ENCODE results near the gene OR10AD1.

Gene OR10AD1

GRCh38 chr12:48189331-48190125 is 13.6 kb downstream of the OR10AD1 start:
- DNase-seq: peak; percentile 48

- DNase-seq: no peak
These were observed 15.0 kb downstream of the OR10AD1 start for GRCh38 chr12:48187916-48188695.

- no peak for DNase-seq
These were observed 17.7 kb downstream of the OR10AD1 start for GRCh38 chr12:48185181-48185919.

- no peak for DNase-seq
These were observed 18.6 kb downstream of the OR10AD1 start for GRCh38 chr12:48184549-48184922.

- DNase-seq: no peak
These were observed 19.1 kb downstream of the OR10AD1 start for GRCh38 chr12:48183876-48184548.

GRCh38 chr12:48183091-48183875 is 19.8 kb downstream of the OR10AD1 start, which contains the start of gene CCDC184:
Gene CCDC184 (plus strand): TSS chr12:48183644. CDS start chr12:48184123, 479 bp downstream.
- DNase-seq: peak; percentile 64

GRCh38 chr12:48182631-48183030 is 20.5 kb downstream of the OR10AD1 start:
- DNase-seq: no peak

GRCh38 chr12:48180857-48181495 is 22.1 kb downstream of the OR10AD1 start:
- no peak for DNase-seq

GRCh38 chr12:48180424-48180823 is 22.7 kb downstream of the OR10AD1 start:
- no peak for DNase-seq

GRCh38 chr12:48179466-48179865 is 23.6 kb downstream of the OR10AD1 start:
- no peak for DNase-seq

GRCh38 chr12:48177982-48178381 is 25.1 kb downstream of the OR10AD1 start:
- DNase-seq: no peak

GRCh38 chr12:48176417-48176751 is 26.7 kb downstream of the OR10AD1 start:
- no peak for DNase-seq

- no peak for DNase-seq
These were observed 27.3 kb downstream of the OR10AD1 start for GRCh38 chr12:48175613-48176416.

GRCh38 chr12:48169011-48169410 is 34.1 kb downstream of the OR10AD1 start:
- DNase-seq: no peak

GRCh38 chr12:48165089-48165981 is 37.8 kb downstream of the OR10AD1 start:
- DNase-seq: no peak

- DNase-seq: no peak
These were observed 38.6 kb downstream of the OR10AD1 start for GRCh38 chr12:48164451-48164850.

- no peak for DNase-seq
These were observed 39.8 kb downstream of the OR10AD1 start for GRCh38 chr12:48163150-48163747.

GRCh38 chr12:48160807-48161206 is 42.3 kb downstream of the OR10AD1 start:
- no peak for DNase-seq

- no peak for DNase-seq
These were observed 43.0 kb downstream of the OR10AD1 start for GRCh38 chr12:48160046-48160445.
